ENCODE results near the gene PSD4. TPM values are rescaled to one million over a fixed set of nuclear protein-coding genes. Genes with fewer than 3 reads are reported as not detected.

PSD4 gene
- total RNA-seq, 4 donors from 2014 or later, result 48.2 to 193 (median 87.4) TPM

GRCh38 chr2:113135317-113135716 is 38.5 kb upstream of the PSD4 start:
- 60 to 83% methylated on average over 1 of the region's 1 CpG for WGBS, 2 donors (ENCODE audit: low coverage in 1 of 2)
- Histone ChIP-seq H3K4me1 (peaks cover 0 to 10% (median 3%) of the 10 kb centered on the region in 4 donors), H3K36me3 (no peaks in the 10 kb centered on the region), H3K9me3 (no peaks in the 10 kb centered on the region), H3K27ac (no peak overlapping the region), H3K27me3 (no peaks in the 10 kb centered on the region), H3K4me3 (no peak overlapping the region)
- in situ Hi-C loops (cut with MboI; ENCODE audit: low pct_ligation_motif_present in 1 of 4, low pct_unique_long_range_greater_than_20kb in 1 of 4, low sequenced_read_pairs in 3 of 4) (loop anchor here in 3 of 4 donors (10.0 to 25.0 kb wide), 2 partner anchors 59 to 227 kb away; no protein-coding TSS in a partner anchor), intact Hi-C loops (cut with DNase I; ENCODE audit: low total_unique reads) (no loop called here)
- no peak for DNase-seq
- TF ChIP-seq CTCF (IDR thresholded peaks at IDR 0.05), result no peak
- no peak for TF ChIP-seq EP300 (IDR thresholded peaks at IDR 0.05; ENCODE audit: low read depth)
- no peak for TF ChIP-seq POLR2AphosphoS5 (IDR thresholded peaks at IDR 0.05)
- no peak for TF ChIP-seq POLR2A (IDR thresholded peaks at IDR 0.05)

GRCh38 chr2:113136828-113137775 is 36.7 kb upstream of the PSD4 start:
- H3K27me3 ChIP-seq, result no peaks in the 10 kb centered on the region
- H3K27ac ChIP-seq, result no peak overlapping the region
- peaks cover 0 to 10% (median 3%) of the 10 kb centered on the region in 4 donors for H3K4me1 ChIP-seq
- in situ Hi-C loops (cut with MboI; ENCODE audit: low pct_ligation_motif_present in 1 of 4, low pct_unique_long_range_greater_than_20kb in 1 of 4, low sequenced_read_pairs in 3 of 4), result loop anchor here in 3 of 4 donors (10.0 to 25.0 kb wide), 2 partner anchors 58 to 225 kb away; no protein-coding TSS in a partner anchor
- intact Hi-C loops (cut with DNase I; ENCODE audit: low total_unique reads), result no loop called here
- no peaks in the 10 kb centered on the region for H3K9me3 ChIP-seq
- TF ChIP-seq POLR2A (IDR thresholded peaks at IDR 0.05) (no peak), CTCF (IDR thresholded peaks at IDR 0.05) (peak; percentile 54 to 67 (median 58))
- H3K4me3 ChIP-seq, result no peak overlapping the region
- no peak for DNase-seq
- WGBS, 2 donors (ENCODE audit: low coverage in 1 of 2), result 50 to 75% methylated on average over 5 to 8 of the region's 8 CpGs
- no peaks in the 10 kb centered on the region for H3K36me3 ChIP-seq

GRCh38 chr2:113137827-113138226 is 35.9 kb upstream of the PSD4 start:
- in situ Hi-C loops (cut with MboI; ENCODE audit: low pct_ligation_motif_present in 1 of 4, low pct_unique_long_range_greater_than_20kb in 1 of 4, low sequenced_read_pairs in 3 of 4) (loop anchor here in 3 of 4 donors (10.0 to 25.0 kb wide), 2 partner anchors 57 to 224 kb away; no protein-coding TSS in a partner anchor), intact Hi-C loops (cut with DNase I; ENCODE audit: low total_unique reads) (no loop called here)
- peaks cover 0 to 10% (median 3%) of the 10 kb centered on the region in 4 donors for H3K4me1 ChIP-seq
- no peak for DNase-seq
- H3K36me3 ChIP-seq, result no peaks in the 10 kb centered on the region
- 100% methylated on average over 1 of the region's 1 CpG for WGBS, 2 donors (ENCODE audit: low coverage in 1 of 2)
- no peak overlapping the region for H3K4me3 ChIP-seq
- H3K27ac ChIP-seq, result no peak overlapping the region
- TF ChIP-seq POLR2A (IDR thresholded peaks at IDR 0.05), result no peak
- TF ChIP-seq EP300 (IDR thresholded peaks at IDR 0.05; ENCODE audit: low read depth), result no peak
- TF ChIP-seq CTCF (IDR thresholded peaks at IDR 0.05), result no peak
- no peak for TF ChIP-seq POLR2AphosphoS5 (IDR thresholded peaks at IDR 0.05)
- H3K9me3 ChIP-seq, result no peaks in the 10 kb centered on the region
- no peaks in the 10 kb centered on the region for H3K27me3 ChIP-seq
